KOPT-K1 (cell line): Measurements from ENCODE around the gene ZNF583.

ENCODE experiments used
- H3K27ac ChIP-seq: fragments of 200-600 bp; sonication (generic); 2 replicates; pipeline ENCODE4 v1.5.1; 2016; ENCODE audit warnings: antibody characterized with exemption, mild to moderate bottlenecking, low read depth, low read length; ENCODE audit not compliant: poor library complexity, severe bottlenecking
- H3K36me3 ChIP-seq: fragments of 200-600 bp; sonication (generic); 2 replicates; pipeline ENCODE4 v1.5.1; 2017; ENCODE audit warnings: antibody characterized with exemption, mild to moderate bottlenecking, low read length, moderate library complexity; ENCODE audit not compliant: insufficient read depth
- H3K9me3 ChIP-seq: fragments of 200-600 bp; sonication (generic); 2 replicates; pipeline ENCODE4 v1.5.1; 2017; ENCODE audit warnings: antibody characterized with exemption, low read length, mild to moderate bottlenecking; ENCODE audit not compliant: insufficient read depth, poor library complexity, severe bottlenecking

ZNF583 gene

GRCh38 chr19:56403261-56403660 lies 871 bp upstream of the ZNF583 start:
- Histone ChIP-seq H3K9me3 (peaks cover 58% of the 10 kb centered on the region), H3K36me3 (peaks cover 38% of the 10 kb centered on the region), H3K27ac (peak overlapping the region; percentile 88)

GRCh38 chr19:56404705-56405056 lies 549 bp downstream of the ZNF583 start:
- peak overlapping the region; percentile 88 for H3K27ac ChIP-seq
- H3K9me3 ChIP-seq: peaks cover 58% of the 10 kb centered on the region

GRCh38 chr19:56405062-56405461 lies 930 bp downstream of the ZNF583 start:
- Histone ChIP-seq H3K9me3 (peaks cover 58% of the 10 kb centered on the region), H3K27ac (peak overlapping the region; percentile 88), H3K36me3 (peaks cover 41% of the 10 kb centered on the region)

More at GRCh38 chr19:56404705-56405056, 549 bp downstream of the ZNF583 start:
- H3K36me3 ChIP-seq: peaks cover 38% of the 10 kb centered on the region

GRCh38 chr19:56423276-56423984 lies 19.3 kb downstream of the ZNF583 start:
- H3K27ac ChIP-seq: no peak overlapping the region
- peaks cover 57% of the 10 kb centered on the region for H3K36me3 ChIP-seq
- peaks cover 99% of the 10 kb centered on the region for H3K9me3 ChIP-seq

- H3K27ac ChIP-seq: no peak overlapping the region
- peaks cover 99% of the 10 kb centered on the region for H3K9me3 ChIP-seq
- H3K36me3 ChIP-seq: peaks cover 53% of the 10 kb centered on the region
Observed at GRCh38 chr19:56423985-56424353, 19.8 kb downstream of the ZNF583 start.

- Histone ChIP-seq H3K27ac (no peak overlapping the region), H3K9me3 (peaks cover 61% of the 10 kb centered on the region)
Observed at GRCh38 chr19:56441206-56441792, 37.2 kb downstream of the ZNF583 start.

GRCh38 chr19:56474308-56474707 lies 70.2 kb downstream of the ZNF583 start:
- peaks cover 36% of the 10 kb centered on the region for H3K9me3 ChIP-seq
- H3K27ac ChIP-seq: no peak overlapping the region
- no peaks in the 10 kb centered on the region for H3K36me3 ChIP-seq

More at GRCh38 chr19:56441206-56441792, 37.2 kb downstream of the ZNF583 start:
- no peaks in the 10 kb centered on the region for H3K36me3 ChIP-seq

- Histone ChIP-seq H3K36me3 (no peaks in the 10 kb centered on the region), H3K9me3 (peaks cover 34% of the 10 kb centered on the region), H3K27ac (no peak overlapping the region)
Observed at GRCh38 chr19:56476093-56476492, 72.0 kb downstream of the ZNF583 start.
